Activated naive CD4-positive, alpha-beta T cell (primary cell): ENCODE measurements around the gene GLMP.
A peak's percentile ranks its signal among the peaks of the same experiment; 100 is the strongest.

Experiments
- DNase-seq, 4 experiments: peaks; one replicate each; lab custom pipeline; 2025; lab: John Stamatoyannopoulos, UW

Gene GLMP

GRCh38 chr1:156286061-156286460 lies 9.4 kb downstream of the GLMP start:
- DNase-seq = no peak

- DNase-seq = no peak
These were observed 10.0 kb downstream of the GLMP start for GRCh38 chr1:156285437-156285836.

GRCh38 chr1:156284757-156285156 lies 10.7 kb downstream of the GLMP start:
- DNase-seq = no peak

- DNase-seq = no peak
These were observed 11.4 kb downstream of the GLMP start, which contains the start of gene TMEM79 for GRCh38 chr1:156284112-156284511. TMEM79 (plus strand) TSS chr1:156284325; CDS start chr1:156285227, 902 bp downstream.

- DNase-seq = no peak
These were observed 12.0 kb downstream of the GLMP start for GRCh38 chr1:156283521-156283920.

- DNase-seq = peak; percentile 76 to 90 (median 83)
These were observed 12.8 kb downstream of the GLMP start, which contains the start of gene SMG5 for GRCh38 chr1:156282479-156283222. SMG5 (minus strand) TSS chr1:156282825; CDS start chr1:156282680, 145 bp downstream.

GRCh38 chr1:156281693-156282478 lies 13.6 kb downstream of the GLMP start:
- DNase-seq = no peak

- DNase-seq = no peak
These were observed 14.2 kb downstream of the GLMP start for GRCh38 chr1:156281281-156281680.

GRCh38 chr1:156279837-156280236 lies 15.6 kb downstream of the GLMP start:
- DNase-seq = no peak

- no peak for DNase-seq
These were observed 18.5 kb downstream of the GLMP start for GRCh38 chr1:156276966-156277381.

- no peak for DNase-seq
These were observed 18.9 kb downstream of the GLMP start for GRCh38 chr1:156276532-156276931.

- DNase-seq = no peak
These were observed 25.2 kb downstream of the GLMP start for GRCh38 chr1:156270314-156270713.

GRCh38 chr1:156268336-156268735 lies 27.1 kb downstream of the GLMP start:
- DNase-seq = no peak

- DNase-seq = no peak
These were observed 29.4 kb downstream of the GLMP start for GRCh38 chr1:156266051-156266450.

- no peak for DNase-seq
These were observed 32.2 kb downstream of the GLMP start for GRCh38 chr1:156263288-156263655.

GRCh38 chr1:156262461-156263287 lies 32.8 kb downstream of the GLMP start:
- DNase-seq = no peak

- no peak for DNase-seq
These were observed 34.6 kb downstream of the GLMP start for GRCh38 chr1:156260896-156261295.

GRCh38 chr1:156259805-156260204 lies 35.7 kb downstream of the GLMP start:
- no peak for DNase-seq

- no peak for DNase-seq
These were observed 36.6 kb downstream of the GLMP start for GRCh38 chr1:156258859-156259258.

- no peak for DNase-seq
These were observed 37.8 kb downstream of the GLMP start for GRCh38 chr1:156257711-156258110.

GRCh38 chr1:156253634-156254033 lies 41.8 kb downstream of the GLMP start:
- DNase-seq = no peak

GRCh38 chr1:156251527-156251926 lies 44.0 kb downstream of the GLMP start:
- no peak for DNase-seq
